HEK293 (cell line): ENCODE measurements around the gene CTPS1.

Experiments
- CTCF ChIA-PET: fragments of 350-600 bp; formaldehyde crosslinking; extraction: SDS; loops from one replicate; lab custom pipeline; 2021; ENCODE audit warnings: antibody characterized with exemption; lab: Yijun Ruan, JAX
- POLR2A ChIA-PET: fragments of 300-600 bp; formaldehyde crosslinking; extraction: SDS; loops from one replicate; lab custom pipeline; 2020; ENCODE audit warnings: antibody characterized with exemption, inconsistent platforms; lab: Yijun Ruan, JAX
- H3K27ac ChIP-seq: fragments of 200-500 bp; sonication (Bioruptor generic); 2 replicates; pipeline ENCODE4 v1.5.1; 2014; ENCODE audit warnings: low read depth, low read length, control low read depth, inconsistent platforms; ENCODE audit errors: extremely low read depth
- H3K36me3 ChIP-seq, 2 experiments: fragments of 200-500 bp in 1 of 2; sonication (Bioruptor generic) in 1 of 2; 1 replicate in 1 of 2; 2 replicates in 1 of 2; pipeline ENCODE4 v1.5.1; 2014 to 2017; ENCODE audit warnings: inconsistent platforms in 2 of 2, low read length in 2 of 2; ENCODE audit not compliant: control insufficient read depth in 2 of 2, insufficient read depth in 1 of 2
- H3K4me1 ChIP-seq: fragments of 200-500 bp; sonication (Bioruptor generic); 2 replicates; pipeline ENCODE4 v1.5.1; 2014; ENCODE audit warnings: mild to moderate bottlenecking, low read length, inconsistent platforms; ENCODE audit not compliant: control insufficient read depth, insufficient read depth
- H3K4me3 ChIP-seq: 2 replicates; pipeline ENCODE4 v1.5.1; 2011; ENCODE audit warnings: low read depth, mild to moderate bottlenecking, control low read depth, low read length, moderate library complexity
- H3K9me3 ChIP-seq: fragments of 200-500 bp; sonication (Bioruptor generic); 2 replicates; pipeline ENCODE4 v1.5.1; 2014; ENCODE audit warnings: low read depth, low read length, inconsistent platforms; ENCODE audit not compliant: control insufficient read depth, insufficient read depth
- AEBP2 ChIP-seq: fragments of 450-650 bp; formaldehyde crosslinking; IDR thresholded peaks from 2 replicates; pipeline ENCODE4 v1.5.1; 2016; ENCODE audit warnings: missing biosample characterization, missing genetic modification characterization, borderline replicate concordance
- BCL11B ChIP-seq: fragments of 450-650 bp; formaldehyde crosslinking; IDR thresholded peaks from 2 replicates; pipeline ENCODE4 v1.5.1; 2016; ENCODE audit warnings: low read depth, missing biosample characterization, missing genetic modification characterization
- CTCF ChIP-seq: fragments of 450-650 bp; formaldehyde crosslinking; IDR thresholded peaks from 2 replicates; pipeline ENCODE4 v1.5.1; 2016; ENCODE audit warnings: missing biosample characterization, missing genetic modification characterization
- HIC1 ChIP-seq: fragments of 450-650 bp; formaldehyde crosslinking; IDR thresholded peaks from 2 replicates; pipeline ENCODE4 v1.5.1; 2016; ENCODE audit warnings: missing biosample characterization, missing genetic modification characterization
- KLF7 ChIP-seq: fragments of 450-650 bp; formaldehyde crosslinking; IDR thresholded peaks from 2 replicates; pipeline ENCODE4 v1.5.1; 2016; ENCODE audit warnings: missing biosample characterization, missing genetic modification characterization, borderline replicate concordance
- PATZ1 ChIP-seq: fragments of 450-650 bp; formaldehyde crosslinking; IDR thresholded peaks from 2 replicates; pipeline ENCODE4 v1.5.1; 2016; ENCODE audit warnings: missing biosample characterization, missing genetic modification characterization
- ZBTB44 ChIP-seq: fragments of 450-650 bp; IDR thresholded peaks from 2 replicates; pipeline ENCODE4 v1.5.1; 2018; ENCODE audit warnings: missing biosample characterization, mild to moderate bottlenecking, missing genetic modification characterization
- ZNF114 ChIP-seq: fragments of 450-650 bp; formaldehyde crosslinking; IDR thresholded peaks from 2 replicates; pipeline ENCODE4 v1.5.0; 2017; ENCODE audit warnings: missing biosample characterization, missing genetic modification characterization
- ZNF18 ChIP-seq: fragments of 450-650 bp; formaldehyde crosslinking; IDR thresholded peaks from 2 replicates; pipeline ENCODE4 v1.5.1; 2016; ENCODE audit warnings: missing biosample characterization, missing genetic modification characterization
- ZNF184 ChIP-seq: fragments of 450-650 bp; IDR thresholded peaks from 2 replicates; pipeline ENCODE4 v1.5.1; 2018; ENCODE audit warnings: missing biosample characterization, mild to moderate bottlenecking, missing genetic modification characterization
- ZNF221 ChIP-seq: fragments of 450-650 bp; formaldehyde crosslinking; IDR thresholded peaks from 2 replicates; pipeline ENCODE4 v1.5.1; 2017; ENCODE audit warnings: missing biosample characterization, missing genetic modification characterization, borderline replicate concordance
- ZNF239 ChIP-seq: fragments of 450-650 bp; formaldehyde crosslinking; IDR thresholded peaks from 2 replicates; pipeline ENCODE4 v1.5.1; 2016; ENCODE audit warnings: missing biosample characterization, missing genetic modification characterization
- ZNF292 ChIP-seq: fragments of 450-650 bp; formaldehyde crosslinking; IDR thresholded peaks from 2 replicates; pipeline ENCODE4 v1.5.1; 2016; ENCODE audit warnings: low read depth, missing biosample characterization, missing genetic modification characterization, borderline replicate concordance
- ZNF324 ChIP-seq: fragments of 450-650 bp; formaldehyde crosslinking; IDR thresholded peaks from 2 replicates; pipeline ENCODE4 v1.5.1; 2016; ENCODE audit warnings: missing biosample characterization, missing genetic modification characterization
- ZNF510 ChIP-seq: fragments of 450-650 bp; formaldehyde crosslinking; IDR thresholded peaks from 2 replicates; pipeline ENCODE4 v1.5.1; 2018; ENCODE audit warnings: mild to moderate bottlenecking, missing genetic modification characterization, missing biosample characterization; ENCODE audit not compliant: insufficient replicate concordance
- ZNF549 ChIP-seq: fragments of 450-650 bp; IDR thresholded peaks from 2 replicates; pipeline ENCODE4 v1.5.1; 2018; ENCODE audit warnings: missing biosample characterization, missing genetic modification characterization, mild to moderate bottlenecking, inconsistent platforms, moderate library complexity
- ZNF585B ChIP-seq: fragments of 450-650 bp; formaldehyde crosslinking; IDR thresholded peaks from 2 replicates; pipeline ENCODE4 v1.5.1; 2016; ENCODE audit warnings: missing biosample characterization, missing genetic modification characterization
- ZNF670 ChIP-seq: fragments of 450-650 bp; formaldehyde crosslinking; IDR thresholded peaks from 2 replicates; pipeline ENCODE4 v1.5.1; 2016; ENCODE audit warnings: missing biosample characterization, missing genetic modification characterization, low read depth
- ZNF777 ChIP-seq: fragments of 450-650 bp; formaldehyde crosslinking; IDR thresholded peaks from 2 replicates; pipeline ENCODE4 v1.5.1; 2017; ENCODE audit warnings: missing biosample characterization, missing genetic modification characterization, borderline replicate concordance

CTPS1 gene

GRCh38 chr1:41023279-41023990 lies 43.9 kb downstream of the CTPS1 start:
- Histone ChIP-seq H3K4me1 (no peaks in the 10 kb centered on the region), H3K9me3 (no peaks in the 10 kb centered on the region), H3K4me3 (no peak overlapping the region), H3K27ac (no peak overlapping the region), H3K36me3 (peaks cover 0 to 63% of the 10 kb centered on the region in 2 experiments; a peak in 2 of 3 replicates)
- POLR2A ChIA-PET = interaction anchor here (0.6 kb wide), 1 partner anchor 367 kb away, joined by 3 read pairs; no protein-coding TSS in a partner anchor
- TF ChIP-seq ZNF549 (no peak), CTCF (tag by site-specific recombination) (peak; percentile 58; the same call in 1 of the 2 replicates)
- CTCF ChIA-PET = interaction anchor here (0.6 to 2.7 kb wide), 6 partner anchors 11 to 493 kb away, joined by 3 to 6 read pairs (median 4); no protein-coding TSS in a partner anchor

- Histone ChIP-seq H3K36me3 (peaks cover 2 to 66% of the 10 kb centered on the region in 2 experiments; a peak in 2 of 3 replicates), H3K4me3 (no peak overlapping the region), H3K4me1 (no peaks in the 10 kb centered on the region), H3K27ac (no peak overlapping the region), H3K9me3 (no peaks in the 10 kb centered on the region)
- ChIA-PET CTCF (interaction anchor here (0.7 to 1.1 kb wide), 2 partner anchors 10 to 252 kb away, joined by 3 read pairs; no protein-coding TSS in a partner anchor), POLR2A (no interaction called here)
- TF ChIP-seq ZNF510 (tag by site-specific recombination) (no peak), ZNF324 (no peak), BCL11B (tag by site-specific recombination) (no peak), ZNF18 (tag by site-specific recombination) (no peak), PATZ1 (tag by site-specific recombination) (no peak), AEBP2 (no peak), ZNF585B (no peak), ZNF114 (tag by site-specific recombination) (no peak), ZNF221 (tag by site-specific recombination) (no peak), ZBTB44 (tag by site-specific recombination) (no peak), KLF7 (tag by site-specific recombination) (no peak), ZNF292 (tag by site-specific recombination) (no peak), HIC1 (tag by site-specific recombination) (no peak), ZNF184 (tag by site-specific recombination) (no peak), ZNF239 (tag by site-specific recombination) (no peak), ZNF670 (tag by site-specific recombination) (no peak), ZNF777 (tag by site-specific recombination) (no peak)
Observed at GRCh38 chr1:41024953-41025352, 45.5 kb downstream of the CTPS1 start.
